KG1 (cell line): Measurements from ENCODE around the gene PCK2.
"Not testable (repeated sequence)": the region's sequence is repeated elsewhere in the genome, so short reads cannot be mapped to it uniquely, and the experiment has no call there.

Experiments used
- DNase-seq: peaks from one replicate; lab custom pipeline; 2025; lab: John Stamatoyannopoulos, UW

The PCK2 gene

DNA sequence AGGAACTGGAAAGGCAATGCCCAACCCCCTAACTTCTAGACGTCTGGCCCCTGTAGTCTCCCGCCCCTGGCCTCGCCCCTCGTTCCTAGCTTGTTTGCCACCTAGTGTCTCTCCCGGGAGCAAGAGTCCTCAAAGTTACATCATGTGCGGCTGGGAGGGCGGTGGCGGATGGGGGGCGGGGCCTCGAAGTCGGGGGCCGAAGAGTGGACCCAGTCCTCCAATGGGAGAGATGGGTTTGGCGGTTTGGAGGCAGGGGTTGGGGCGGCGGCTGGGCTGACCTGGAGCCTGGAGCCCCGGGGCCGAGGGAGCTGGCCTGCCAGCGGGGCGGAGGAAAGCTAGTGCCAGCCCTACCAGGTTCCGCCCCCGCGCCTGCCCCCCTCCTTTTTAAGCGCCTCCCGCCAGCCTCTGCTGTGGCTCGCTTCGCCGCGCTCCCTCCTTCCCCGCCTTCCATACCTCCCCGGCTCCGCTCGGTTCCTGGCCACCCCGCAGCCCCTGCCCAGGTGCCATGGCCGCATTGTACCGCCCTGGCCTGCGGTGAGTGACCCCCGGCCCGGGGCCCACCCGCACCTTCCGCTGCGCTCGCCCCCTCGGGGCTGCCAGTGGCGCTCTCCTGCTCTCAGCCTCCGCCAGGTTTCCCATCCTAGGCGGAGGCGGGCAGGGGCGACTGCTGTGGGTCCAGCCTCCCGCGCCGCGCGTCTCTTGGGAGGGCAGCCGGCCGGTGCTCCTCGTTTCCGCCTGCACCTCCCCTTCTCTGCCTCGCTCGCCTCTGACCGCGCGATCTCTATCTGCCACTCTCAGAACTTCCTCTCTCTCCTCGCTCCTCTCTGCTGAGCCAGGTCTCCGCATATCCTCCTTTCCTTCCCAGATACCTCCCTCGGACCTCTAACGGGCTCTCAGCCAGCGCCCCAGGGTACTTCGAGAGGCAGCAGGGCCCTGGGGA is at the start of gene PCK2:
Gene PCK2 (plus strand): TSS at position 411 of the 940 bp plus-strand sequence. CDS start 95 bp downstream, at position 506.
- DNase-seq, result peak; percentile 87

DNA sequence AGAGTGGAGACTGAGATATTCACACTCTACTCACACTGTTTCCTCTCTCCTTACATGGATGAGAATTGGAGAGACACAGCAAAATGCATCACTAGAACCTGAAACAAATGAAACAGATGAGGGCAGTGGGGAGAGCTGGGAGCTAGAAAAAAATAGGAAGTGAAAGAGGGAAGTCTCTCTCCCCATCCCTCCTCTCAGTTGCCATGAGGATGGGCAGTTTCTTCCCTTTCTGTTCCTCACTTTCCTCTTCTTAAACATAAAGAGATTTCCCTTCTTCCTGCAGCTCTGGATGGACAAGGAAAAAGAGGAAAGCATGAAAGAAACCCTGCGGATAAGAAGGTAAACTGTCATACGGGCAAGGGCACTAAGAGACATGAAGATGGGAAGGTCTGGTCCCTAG is 45.1 kb upstream of the PCK2 start:
- not testable (repeated sequence) for DNase-seq

DNA sequence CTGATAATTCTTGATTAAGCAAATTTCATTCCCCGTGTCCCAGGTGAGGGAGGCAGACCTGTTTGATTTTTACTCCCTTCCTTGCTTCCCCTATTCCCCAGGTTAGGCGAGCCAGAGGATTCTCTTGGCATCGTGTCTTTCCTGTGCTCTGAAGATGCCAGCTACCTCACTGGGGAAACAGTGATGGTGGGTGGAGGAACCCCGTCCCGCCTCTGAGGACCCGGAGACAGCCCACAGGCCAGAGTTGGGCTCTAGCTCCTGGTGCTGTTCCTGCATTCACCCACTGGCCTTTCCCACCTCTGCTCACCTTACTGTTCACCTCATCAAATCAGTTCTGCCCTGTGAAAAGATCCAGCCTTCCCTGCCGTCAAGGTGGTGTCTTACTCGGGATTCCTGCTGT is 43.4 kb upstream of the PCK2 start:
- DNase-seq, result not testable (repeated sequence)

DNA sequence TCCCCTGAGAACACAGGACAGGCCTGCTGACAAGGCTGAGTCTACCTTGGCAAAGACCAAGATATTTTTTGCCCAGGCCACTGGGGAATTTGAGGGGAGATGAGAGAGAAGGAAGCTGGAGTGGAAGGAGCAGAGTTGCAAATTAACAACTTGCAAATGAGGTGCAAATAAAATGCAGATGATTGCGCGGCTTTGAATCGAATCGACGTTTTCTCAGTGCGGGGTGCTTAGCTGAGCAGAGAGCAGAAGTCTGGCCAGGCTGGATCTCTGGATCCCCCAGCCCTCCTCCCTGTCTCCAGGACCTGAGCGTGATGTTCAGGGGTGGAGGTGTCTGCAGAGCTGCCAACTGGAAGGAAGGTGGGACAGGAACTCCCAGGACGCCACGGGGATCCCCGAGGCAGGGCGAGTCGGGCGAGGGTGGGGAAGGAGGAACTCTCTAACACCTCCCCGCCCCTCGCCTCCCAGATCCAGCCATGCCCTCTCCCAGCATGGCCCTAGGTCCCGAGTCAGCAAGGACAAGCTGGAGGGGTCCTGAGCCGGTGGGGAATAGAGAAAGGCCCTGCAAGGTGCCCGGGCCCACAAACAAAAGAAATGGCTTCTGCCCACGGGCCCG is 42.8 kb upstream of the PCK2 start:
- DNase-seq, result no peak

DNA sequence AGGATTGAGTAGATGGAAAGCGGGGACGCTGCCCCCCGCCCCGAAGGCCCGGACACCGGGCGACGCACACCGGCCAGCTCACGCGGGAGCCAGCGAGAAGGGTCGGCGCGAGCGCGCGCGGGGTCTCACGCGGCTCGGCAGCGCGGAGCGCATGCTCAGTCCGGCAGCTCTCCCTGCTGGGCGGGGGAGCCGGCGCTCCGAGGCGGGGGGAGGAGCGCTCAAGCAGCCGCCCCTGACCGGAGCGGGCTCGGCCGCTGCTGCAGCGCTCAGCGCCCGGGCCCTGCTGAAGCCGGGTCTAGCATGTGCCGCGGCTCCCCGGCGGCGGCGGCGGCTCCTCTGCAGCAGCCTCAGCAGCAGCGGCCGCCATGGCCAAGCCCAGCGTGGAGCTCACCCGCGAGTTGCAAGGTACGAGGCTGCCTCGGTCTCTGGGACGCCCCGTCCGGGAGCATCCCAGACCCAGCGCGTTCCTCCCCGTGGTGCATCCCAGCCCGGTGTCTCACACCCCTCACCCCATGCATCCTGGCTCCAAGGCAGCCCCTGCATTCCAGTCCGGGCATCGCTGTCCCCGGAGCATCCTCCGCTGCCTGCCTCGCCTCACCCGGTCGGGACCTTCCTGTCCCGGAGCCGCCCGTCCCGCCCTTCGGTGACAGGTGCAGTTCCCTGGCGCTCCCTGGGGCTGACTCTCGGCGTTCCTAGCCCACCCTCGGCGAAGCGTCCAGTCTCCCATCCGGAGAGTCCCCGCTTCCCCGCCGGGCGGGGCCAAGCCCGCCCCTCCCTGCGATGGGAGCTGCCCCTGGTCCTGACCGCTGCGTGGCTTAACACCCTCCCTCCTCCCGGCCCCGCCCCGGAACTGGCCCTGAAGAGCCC is 42.1 kb upstream of the PCK2 start, which contains the start of gene CARMIL3:
Gene CARMIL3 (plus strand): TSS at position 221 of the 867 bp plus-strand sequence. CDS start 145 bp downstream, at position 366.
- DNase-seq, result no peak

DNA sequence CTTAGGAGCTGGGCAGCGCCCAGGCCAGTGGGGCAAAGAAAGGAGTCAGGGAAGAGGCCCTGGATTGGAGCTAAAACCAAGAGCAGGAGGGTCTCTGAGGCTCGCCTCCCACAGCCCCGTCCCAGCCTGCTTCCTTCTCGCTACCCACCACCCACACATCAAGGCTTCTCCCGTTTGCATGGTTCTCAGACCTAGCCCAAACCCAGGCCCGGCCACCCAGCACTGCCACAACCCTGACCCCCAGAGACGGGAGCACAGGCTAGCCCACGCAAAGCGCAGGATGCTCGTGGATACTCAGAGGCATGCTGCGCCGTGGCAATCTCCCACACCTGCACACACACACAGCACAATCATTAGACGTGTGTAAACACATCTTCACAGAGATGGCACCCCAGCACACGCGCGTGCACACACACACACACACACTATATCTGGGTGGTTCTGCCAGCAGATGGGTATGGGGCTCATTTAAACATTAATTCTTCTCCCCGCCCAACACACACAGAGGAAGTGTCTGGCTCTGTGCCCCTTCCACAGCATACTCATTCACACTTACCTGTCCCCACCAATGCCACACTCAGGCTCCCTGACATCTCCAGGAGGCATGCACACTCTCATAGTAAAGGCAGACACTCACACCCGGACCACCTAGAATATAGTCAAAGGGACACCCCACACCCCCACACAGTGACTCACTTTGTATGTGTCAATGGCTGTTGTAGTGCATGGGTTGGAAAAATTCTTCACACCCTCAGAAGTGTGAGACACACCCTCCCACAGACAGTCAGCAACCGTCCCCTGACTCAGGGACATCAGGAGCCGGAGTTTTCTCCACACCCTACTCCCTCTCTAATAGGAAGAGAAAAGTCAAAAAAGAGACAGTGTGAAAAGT is 41.2 kb upstream of the PCK2 start:
- no peak for DNase-seq

DNA sequence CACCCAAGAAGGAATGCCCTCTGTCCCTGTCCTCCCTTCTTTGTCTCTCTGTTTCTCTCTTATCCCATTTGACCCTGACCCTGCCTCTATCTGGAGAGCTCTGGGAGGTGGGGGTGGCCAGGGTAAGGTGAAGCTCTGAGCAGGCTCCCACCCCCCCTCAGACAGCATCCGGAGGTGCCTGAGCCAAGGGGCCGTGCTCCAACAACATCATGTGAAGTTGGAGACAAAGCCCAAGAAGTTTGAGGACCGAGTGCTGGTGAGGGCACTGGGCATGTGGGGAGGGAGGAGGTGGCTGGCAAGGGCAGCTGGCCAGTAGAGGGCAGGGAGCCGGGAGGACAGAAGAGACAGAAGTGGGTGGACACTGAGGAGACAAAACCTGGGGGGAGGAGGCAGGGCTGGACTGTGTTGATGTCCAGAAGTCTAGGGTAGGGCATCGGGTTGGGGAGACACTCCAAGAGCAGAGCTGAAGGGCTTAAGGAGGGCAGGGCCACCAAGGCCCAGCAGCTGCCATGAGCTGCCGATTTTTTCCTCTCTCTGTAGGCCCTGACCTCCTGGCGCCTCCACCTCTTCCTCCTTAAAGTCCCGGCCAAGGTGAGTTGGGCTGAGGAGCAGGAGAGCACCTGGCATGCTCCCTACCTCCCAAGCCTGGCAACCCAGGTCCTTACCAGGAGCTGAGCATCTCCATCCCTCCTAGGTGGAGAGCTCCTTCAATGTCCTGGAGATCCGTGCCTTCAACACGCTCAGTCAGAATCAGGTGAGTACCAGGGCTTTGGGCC is 40.4 kb upstream of the PCK2 start:
- DNase-seq, result no peak

DNA sequence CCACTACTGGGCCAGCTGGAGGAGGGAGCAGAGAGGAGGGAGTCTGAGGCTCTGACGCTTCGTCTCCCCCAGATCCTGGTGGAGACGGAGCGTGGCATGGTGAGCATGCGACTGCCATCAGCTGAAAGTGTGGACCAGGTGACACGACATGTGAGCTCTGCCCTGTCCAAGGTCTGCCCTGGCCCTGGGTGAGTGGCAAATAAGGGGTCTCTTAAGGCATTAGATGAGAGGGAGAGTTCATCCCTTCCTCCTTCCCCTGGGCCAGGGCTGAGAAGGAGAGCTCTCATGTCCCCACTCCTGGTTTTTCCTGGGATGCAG is 39.8 kb upstream of the PCK2 start:
- no peak for DNase-seq

DNA sequence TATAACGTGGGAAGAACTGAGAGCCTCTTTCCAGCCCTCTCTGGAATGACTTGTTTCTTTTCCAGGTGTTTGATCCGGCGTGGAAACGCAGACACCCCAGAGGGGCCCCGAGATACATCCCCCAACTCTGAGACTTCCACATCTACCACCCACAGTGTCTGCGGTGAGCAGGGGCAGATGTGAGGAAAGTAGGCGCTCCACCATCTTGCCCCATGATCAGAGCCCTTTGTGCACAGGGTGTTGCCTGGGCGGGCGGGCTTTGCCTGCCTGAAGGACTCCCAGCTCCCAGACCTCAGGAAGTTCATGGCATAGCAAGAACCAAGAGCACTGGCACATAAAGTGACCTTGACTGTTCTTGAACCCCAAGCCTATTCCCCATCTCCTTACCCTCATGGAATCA is 39.5 kb upstream of the PCK2 start:
- no peak for DNase-seq

DNA sequence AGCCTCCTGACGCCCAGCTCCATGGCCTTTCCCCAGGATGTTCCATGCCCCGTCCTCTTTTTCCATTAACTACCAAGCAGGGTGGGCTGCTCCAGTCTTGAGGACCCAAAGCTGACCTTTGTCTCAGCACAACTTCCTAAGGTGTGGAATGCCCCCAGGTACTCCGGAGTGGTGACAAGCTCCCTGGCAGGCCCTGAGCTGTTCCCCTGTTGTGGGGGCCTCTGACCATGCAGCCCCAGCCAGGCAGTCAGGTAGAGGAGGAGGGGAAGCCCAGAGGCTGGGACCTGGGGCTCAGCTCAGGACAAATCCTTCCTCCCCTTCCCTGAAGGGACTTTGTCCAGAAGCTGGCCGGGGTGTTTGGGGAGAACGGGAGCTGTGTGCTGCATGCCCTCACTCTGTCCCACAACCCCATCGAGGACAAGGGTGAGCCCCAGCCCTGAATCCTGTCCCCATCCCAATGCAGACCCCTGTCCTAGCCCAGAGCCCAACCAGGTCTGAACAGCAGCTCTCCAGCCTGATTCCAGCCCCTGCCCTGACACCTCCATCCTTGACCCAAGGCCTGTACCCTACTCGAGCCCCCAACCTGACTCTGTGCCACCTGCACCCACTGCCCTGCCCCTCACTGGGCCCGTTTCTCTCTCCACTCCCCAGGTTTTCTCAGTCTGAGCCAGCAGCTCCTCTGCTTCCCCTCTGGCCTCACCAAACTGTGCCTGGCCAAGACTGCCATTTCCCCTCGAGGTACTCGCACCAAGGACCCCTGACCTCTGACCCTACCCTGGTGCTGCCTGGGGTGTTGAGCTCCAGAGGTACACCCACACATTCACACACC is 37.9 kb upstream of the PCK2 start:
- DNase-seq, result no peak

DNA sequence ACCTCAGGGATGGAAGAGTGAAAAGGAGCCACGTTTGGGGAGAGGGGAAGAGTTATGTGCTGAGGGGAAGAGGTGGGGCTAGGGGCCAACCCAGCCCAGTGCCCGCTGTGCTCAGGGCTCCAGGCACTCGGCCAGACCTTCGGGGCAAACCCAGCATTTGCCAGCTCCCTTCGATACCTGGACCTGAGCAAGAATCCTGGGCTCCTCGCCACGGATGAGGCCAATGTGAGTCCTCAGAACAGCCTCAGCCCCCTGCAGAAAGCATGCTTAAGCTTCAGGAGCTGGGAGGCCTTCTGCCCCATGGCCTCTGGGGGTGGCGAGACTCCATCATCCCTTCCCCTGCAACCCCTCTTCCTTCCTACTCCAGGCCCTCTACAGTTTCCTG is 37.3 kb upstream of the PCK2 start:
- no peak for DNase-seq

DNA sequence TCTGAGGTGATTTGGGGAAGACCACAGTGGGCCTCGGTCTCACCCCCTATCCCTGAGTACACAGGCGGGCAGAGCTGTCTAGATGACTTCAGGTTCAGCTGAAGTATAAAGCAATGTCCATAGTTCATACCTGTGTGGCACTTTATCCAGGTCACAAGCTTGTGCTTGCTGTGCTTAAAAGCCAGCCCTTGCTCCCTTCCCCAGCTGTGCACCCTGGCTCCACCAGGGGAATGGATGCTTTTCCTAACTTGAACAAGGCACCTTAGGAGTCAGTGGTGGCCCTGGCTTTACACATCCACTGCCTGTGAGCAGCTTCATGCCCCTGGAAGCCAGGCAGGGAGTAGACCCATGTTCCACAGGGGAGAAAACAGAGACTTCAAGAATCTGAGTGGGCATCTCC is 36.8 kb upstream of the PCK2 start:
- no peak for DNase-seq

DNA sequence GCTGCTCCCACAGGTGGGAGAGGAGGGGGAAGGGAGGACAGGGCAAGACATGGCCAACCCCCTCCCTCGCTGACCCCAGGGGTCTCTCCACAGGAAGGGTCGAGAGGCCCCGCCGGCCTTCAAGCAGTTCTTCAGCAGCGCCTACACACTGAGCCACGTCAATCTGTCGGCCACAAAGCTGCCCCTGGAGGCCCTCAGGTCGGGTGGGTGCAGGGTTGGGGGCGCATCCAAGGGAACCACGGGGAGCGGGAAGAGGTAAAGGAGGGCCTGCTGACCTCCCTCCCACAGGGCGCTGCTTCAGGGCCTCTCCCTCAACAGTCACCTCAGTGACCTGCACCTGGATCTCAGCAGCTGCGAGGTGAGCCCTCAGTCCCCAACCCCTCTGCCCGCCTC is 36.2 kb upstream of the PCK2 start:
- DNase-seq, result no peak

DNA sequence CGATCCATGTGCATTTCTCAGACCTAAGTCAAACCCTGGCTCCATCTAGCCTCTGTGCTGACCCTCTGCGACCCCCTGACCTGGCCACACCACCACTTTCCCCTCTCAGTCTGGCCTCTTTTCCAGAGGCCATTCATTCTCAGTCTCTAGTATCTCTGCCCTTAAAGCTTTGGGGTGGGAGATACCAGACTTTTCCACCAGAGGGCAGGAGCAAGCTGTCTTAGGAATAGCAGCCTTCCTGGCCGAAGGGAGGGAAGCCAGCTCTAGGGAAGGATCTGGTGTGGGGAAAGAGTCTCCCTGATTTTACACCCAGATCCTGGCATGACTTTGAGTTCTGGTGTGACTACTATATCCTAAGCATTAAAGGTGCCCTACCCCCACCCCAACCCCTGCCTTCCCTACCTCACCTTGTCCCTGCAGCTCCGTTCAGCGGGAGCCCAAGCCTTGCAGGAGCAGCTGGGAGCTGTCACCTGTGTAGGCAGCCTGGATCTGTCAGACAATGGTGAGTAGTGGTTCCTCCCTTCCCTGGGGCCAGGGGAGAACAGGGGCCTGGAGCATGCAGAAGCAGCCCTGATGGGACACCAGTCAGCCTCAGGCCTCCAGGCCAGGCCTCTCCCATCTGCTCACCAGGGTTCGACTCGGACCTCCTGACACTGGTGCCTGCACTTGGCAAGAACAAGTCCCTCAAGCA is 35.7 kb upstream of the PCK2 start:
- DNase-seq, result peak; percentile 22

DNA sequence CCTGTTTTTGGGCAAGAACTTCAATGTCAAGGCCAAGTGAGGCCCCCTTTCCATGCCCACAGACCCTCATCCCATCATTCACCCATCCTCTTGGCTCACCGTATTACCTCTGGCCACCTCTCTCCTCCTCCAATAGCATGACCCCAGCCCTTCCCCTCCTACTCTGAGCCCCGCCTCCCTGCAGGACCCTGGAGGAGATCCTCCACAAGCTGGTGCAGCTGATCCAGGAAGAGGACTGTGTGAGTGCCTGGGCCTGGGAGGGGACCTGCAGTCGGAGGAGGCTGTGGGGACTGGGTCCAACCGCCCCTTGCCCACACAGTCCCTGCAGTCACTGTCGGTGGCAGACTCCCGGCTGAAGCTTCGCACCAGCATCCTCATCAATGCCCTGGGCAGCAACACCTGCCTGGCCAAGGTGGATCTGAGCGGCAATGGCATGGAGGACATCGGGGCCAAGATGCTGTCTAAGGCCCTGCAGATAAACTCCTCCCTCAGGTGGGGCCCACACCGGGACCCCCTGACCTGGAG is 35.1 kb upstream of the PCK2 start:
- no peak for DNase-seq

DNA sequence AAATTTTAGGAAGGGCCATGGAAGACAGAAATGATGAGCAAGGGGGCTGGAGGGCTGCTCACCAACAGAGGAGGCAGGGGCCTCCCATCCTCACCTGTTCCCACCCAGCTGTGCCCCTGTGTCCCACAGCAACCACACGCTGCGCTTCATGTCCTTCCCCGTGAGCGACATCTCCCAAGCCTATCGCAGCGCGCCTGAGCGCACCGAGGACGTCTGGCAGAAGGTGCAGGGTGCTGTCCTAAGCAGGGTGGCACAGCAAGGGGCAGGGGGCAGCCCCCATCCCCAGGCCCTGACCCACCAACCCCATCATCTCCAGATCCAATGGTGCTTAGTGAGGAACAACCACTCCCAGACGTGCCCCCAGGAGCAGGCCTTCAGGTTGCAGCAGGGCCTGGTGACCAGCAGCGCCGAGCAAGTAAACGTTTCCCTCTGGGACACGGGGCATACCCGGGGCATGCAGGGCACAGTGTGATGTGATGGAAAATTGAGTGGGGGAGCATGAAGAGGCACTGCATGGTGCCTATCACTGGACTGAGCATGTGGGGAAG is 34.2 kb upstream of the PCK2 start:
- DNase-seq, result no peak

DNA sequence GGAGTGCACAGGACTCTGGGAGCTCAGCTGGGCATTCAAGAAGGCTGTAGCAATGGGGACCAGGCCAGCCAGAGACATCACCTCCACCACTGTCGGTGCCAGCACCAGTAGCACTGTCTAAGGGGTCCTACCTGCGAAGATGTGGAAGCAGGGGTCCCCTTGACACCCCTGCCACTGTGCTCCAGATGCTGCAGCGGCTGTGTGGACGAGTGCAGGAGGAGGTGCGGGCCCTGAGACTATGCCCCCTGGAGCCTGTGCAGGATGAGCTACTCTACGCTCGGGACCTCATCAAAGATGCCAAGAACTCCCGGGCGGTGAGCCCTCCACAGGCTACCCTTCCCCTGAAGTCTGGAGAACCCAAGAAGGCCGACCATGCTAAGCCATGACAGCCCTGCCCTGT is 33.7 kb upstream of the PCK2 start:
- DNase-seq, result no peak
